ENCODE data around the gene SLC7A5.
"Not testable (repeated sequence)": the region's sequence is repeated elsewhere in the genome, so short reads cannot be mapped to it uniquely, and the experiment has no call there.

GRCh38 chr16:87865902-87866555 lies 3.3 kb downstream of the SLC7A5 start:
- TF ChIP-seq CTCF (IDR thresholded peaks at IDR 0.05); POLR2AphosphoS5 (IDR thresholded peaks at IDR 0.05); EP300 (IDR thresholded peaks at IDR 0.05); POLR2A (IDR thresholded peaks at IDR 0.05; ENCODE audit: low read depth): not testable (repeated sequence)

All from esophagus muscularis mucosa (tissue), 4 donors.